Testis (tissue), 3 donors: ENCODE results near the gene MTF1. TPM values are rescaled to one million over a fixed set of nuclear protein-coding genes. Genes with fewer than 3 reads are reported as not detected.

Experiments used
- DNase-seq: peaks from one replicate; pipeline ENCODE4 v3.0.0-alpha.2; 2019
- H3K27ac ChIP-seq, 2 donors: fragments of 200-600 bp; sonication (generic); one replicate each; pipeline ENCODE4 v1.5.1; 2019
- H3K27me3 ChIP-seq: fragments of 200-600 bp; sonication (generic); one replicate; pipeline ENCODE4 v1.5.1; 2019
- H3K36me3 ChIP-seq: fragments of 200-600 bp; sonication (generic); one replicate; pipeline ENCODE4 v1.5.1; 2017; ENCODE audit warnings: low read depth; ENCODE audit errors: missing control alignments
- H3K4me1 ChIP-seq: fragments of 200-600 bp; sonication (generic); one replicate; pipeline ENCODE4 v1.5.1; 2019
- H3K4me3 ChIP-seq, 2 donors: fragments of 200-600 bp; sonication (generic); one replicate each; pipeline ENCODE4 v1.5.1; 2017 to 2019
- H3K9me3 ChIP-seq: fragments of 200-600 bp; sonication (generic); one replicate; pipeline ENCODE4 v1.5.1; 2017
- CTCF ChIP-seq, 3 experiments: fragments of 450-650 bp in 2 of 3; fragments of 200-600 bp in 1 of 3; sonication (generic) in 1 of 3; IDR thresholded peaks; one replicate each; pipeline ENCODE4 v1.5.1; 2016 to 2019; ENCODE audit warnings: antibody characterized with exemption in 3 of 3, mild to moderate bottlenecking in 2 of 3, moderate library complexity in 1 of 3
- POLR2A ChIP-seq: fragments of 450-650 bp; IDR thresholded peaks from one replicate; pipeline ENCODE4 v1.6.1; 2017; ENCODE audit warnings: antibody characterized with exemption, mild to moderate bottlenecking, moderate library complexity
- WGBS, 2 donors: methylation state at CpG; one replicate each; pipeline ENCODE4 v1.1.5; 2018; 5-methylcytosine and 5-hydroxymethylcytosine counted together
- intact Hi-C: fragments of 100-400 bp; cut with DNase I; formaldehyde crosslinking; loops from one replicate; pipeline ENCODE4 v1.15.1; 2023; ENCODE audit warnings: low total_unique reads
- polyA plus RNA-seq: library from polyadenylated mRNA; stranded (reverse); fragments of 350-450 nt; fragmentation: Illumina TruSeq; extraction: RNeasy Lipid Tissue Mini Kit (QIAGEN cat#74804); gene quantifications from one replicate; pipeline ENCODE4 v1.2.3, GENCODE V29; 2014; ENCODE audit warnings: low read depth, low replicate concordance; ENCODE audit not compliant: insufficient read depth
- small RNA-seq, 2 donors: library from RNA; depleted of rRNA; stranded (forward); fragments of <200 nt; gene quantifications; one replicate each; pipeline ENCODE3, GENCODE V24; 2016
- total RNA-seq, 2 donors: library from RNA; depleted of rRNA; stranded (reverse); fragments of >200 nt; gene quantifications; one replicate each; pipeline ENCODE4 v1.2.3, GENCODE V29; 2016

The MTF1 gene
- total and polyA plus RNA-seq, 3 donors from 2014 or later = 12.8 to 35.9 (median 16.8) TPM

- no peak for DNase-seq
- WGBS, 2 donors = 17 to 52% methylated on average over 2 to 25 of the region's 25 CpGs
- no peaks in the 10 kb centered on the region for H3K9me3 ChIP-seq
- H3K4me1 ChIP-seq = no peaks in the 10 kb centered on the region
- H3K4me3 ChIP-seq = no peak overlapping the region
- intact Hi-C loops = no loop called here
- TF ChIP-seq POLR2A = no peak
- TF ChIP-seq CTCF (IDR thresholded peaks at IDR 0.05) = no peak
- H3K27me3 ChIP-seq = no peaks in the 10 kb centered on the region
- H3K27ac ChIP-seq = no peak overlapping the region
- H3K36me3 ChIP-seq = no peaks in the 10 kb centered on the region
Measured at GRCh38 chr1:37763791-37764413, 95.5 kb downstream of the MTF1 start.

GRCh38 chr1:37762516-37762915, 96.9 kb downstream of the MTF1 start:
- no peak overlapping the region for H3K27ac ChIP-seq
- H3K4me3 ChIP-seq = no peak overlapping the region
- intact Hi-C loops = no loop called here
- no peaks in the 10 kb centered on the region for H3K4me1 ChIP-seq
- WGBS, 2 donors = 49 to 59% methylated on average over 2 of the region's 2 CpGs
- no peaks in the 10 kb centered on the region for H3K36me3 ChIP-seq
- H3K9me3 ChIP-seq = no peaks in the 10 kb centered on the region
- TF ChIP-seq POLR2A (no peak), CTCF (IDR thresholded peaks at IDR 0.05) (no peak)
- no peak for DNase-seq
- no peaks in the 10 kb centered on the region for H3K27me3 ChIP-seq

GRCh38 chr1:37761416-37762095, 97.8 kb downstream of the MTF1 start:
- Histone ChIP-seq H3K4me1 (no peaks in the 10 kb centered on the region), H3K27me3 (no peaks in the 10 kb centered on the region), H3K27ac (no peak overlapping the region), H3K36me3 (no peaks in the 10 kb centered on the region), H3K9me3 (no peaks in the 10 kb centered on the region), H3K4me3 (peak overlapping the region in 1 of 2 donors; percentile 20)
- TF ChIP-seq POLR2A (no peak), CTCF (IDR thresholded peaks at IDR 0.05) (no peak)
- no peak for DNase-seq
- WGBS, 2 donors = 39 to 40% methylated on average over 19 to 68 of the region's 68 CpGs
- intact Hi-C loops = no loop called here

Small RNA genes within 50 kb of the gene (small RNA-seq; reads per million reads assigned to genes)
- gene RF00092 = 0 reads per million in 2 donors
- 0 reads per million in 2 donors for gene RNU6-584P

Other genes starting within 250 kb of the MTF1 start
- under 1 TPM; 0.16 to 0.25 TPM for gene RSPO1, start 224.7 kb downstream of the MTF1 start, total RNA-seq
- 5.0 TPM for gene RSPO1, start 224.7 kb downstream of the MTF1 start, polyA plus RNA-seq
- 10 to 100 TPM; 21.0 to 28.1 TPM for gene CDCA8, start 167.1 kb downstream of the MTF1 start, total RNA-seq
- 52.4 TPM for gene CDCA8, start 167.1 kb downstream of the MTF1 start, polyA plus RNA-seq
- 10 to 100 TPM; 55.3 to 71.7 TPM for gene EPHA10, start 94.5 kb downstream of the MTF1 start, total RNA-seq
- 64.2 TPM for gene EPHA10, start 94.5 kb downstream of the MTF1 start, polyA plus RNA-seq
- 10 to 100 TPM in 1 of 2 donors, 1 to 10 TPM in 1; 7.9 to 11.0 TPM for gene MANEAL, start 65.7 kb downstream of the MTF1 start, total RNA-seq
- gene MANEAL, start 65.7 kb downstream of the MTF1 start, polyA plus RNA-seq = 6.9 TPM
- 100 to 1,000 TPM; 147 to 188 TPM for gene C1orf122, start 51.8 kb downstream of the MTF1 start, total RNA-seq
- gene C1orf122, start 51.8 kb downstream of the MTF1 start, polyA plus RNA-seq = 48.1 TPM
- gene YRDC, start 51.4 kb downstream of the MTF1 start, total RNA-seq = 10 to 100 TPM; 42.8 to 46.7 TPM
- 39.7 TPM for gene YRDC, start 51.4 kb downstream of the MTF1 start, polyA plus RNA-seq
- gene INPP5B, start 87.5 kb upstream of the MTF1 start, total RNA-seq = 10 to 100 TPM; 24.1 to 31.6 TPM
- 15.3 TPM for gene INPP5B, start 87.5 kb upstream of the MTF1 start, polyA plus RNA-seq
- gene SF3A3, start 130.4 kb upstream of the MTF1 start, total RNA-seq = 10 to 100 TPM; 59.3 to 74.6 TPM
- gene SF3A3, start 130.4 kb upstream of the MTF1 start, polyA plus RNA-seq = 87.5 TPM
- gene FHL3, start 145.9 kb upstream of the MTF1 start, total RNA-seq = 10 to 100 TPM; 21.3 to 28.7 TPM
- gene FHL3, start 145.9 kb upstream of the MTF1 start, polyA plus RNA-seq = 20.7 TPM
- 10 to 100 TPM; 35.6 to 42.4 TPM for gene UTP11, start 153.1 kb upstream of the MTF1 start, total RNA-seq
- gene UTP11, start 153.1 kb upstream of the MTF1 start, polyA plus RNA-seq = 43.3 TPM
- 1 to 10 TPM; 6.0 to 6.8 TPM for gene POU3F1, start 187.2 kb upstream of the MTF1 start, total RNA-seq
- gene POU3F1, start 187.2 kb upstream of the MTF1 start, polyA plus RNA-seq = 1.6 TPM